ENCODE results near the gene DLG2. TPM values are rescaled to one million over a fixed set of nuclear protein-coding genes. Genes with fewer than 3 reads are reported as not detected.
A peak's percentile ranks its signal among the peaks of the same experiment; 100 is the strongest.

DLG2 gene
- polyA plus RNA-seq, 3 donors: 9.9 to 11.8 (median 10.1) TPM

DNA sequence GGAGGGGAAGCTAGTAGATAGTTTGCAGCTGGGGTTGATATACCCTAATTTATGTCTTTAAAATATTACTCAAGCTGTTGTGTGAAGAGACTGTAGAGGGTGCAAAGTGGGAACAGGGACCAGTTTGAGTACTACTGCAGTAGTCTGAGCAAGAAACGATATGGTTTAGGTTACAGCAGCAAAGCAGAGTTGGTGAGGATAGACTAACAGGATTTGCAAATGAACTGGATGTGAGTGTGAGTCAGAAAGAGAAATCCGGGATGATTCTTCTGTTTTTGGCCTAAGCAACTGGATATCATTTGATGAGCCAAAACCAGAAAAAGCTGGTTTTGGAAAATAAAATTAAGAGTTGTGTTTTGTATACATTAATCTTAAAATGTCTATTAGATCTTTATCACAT, 1591.5 kb downstream of the DLG2 start:
- no peak for DNase-seq (ENCODE audit: extremely low read depth in 1 of 11, low read depth in 9 of 11, low spot score in 4 of 11)

DNA sequence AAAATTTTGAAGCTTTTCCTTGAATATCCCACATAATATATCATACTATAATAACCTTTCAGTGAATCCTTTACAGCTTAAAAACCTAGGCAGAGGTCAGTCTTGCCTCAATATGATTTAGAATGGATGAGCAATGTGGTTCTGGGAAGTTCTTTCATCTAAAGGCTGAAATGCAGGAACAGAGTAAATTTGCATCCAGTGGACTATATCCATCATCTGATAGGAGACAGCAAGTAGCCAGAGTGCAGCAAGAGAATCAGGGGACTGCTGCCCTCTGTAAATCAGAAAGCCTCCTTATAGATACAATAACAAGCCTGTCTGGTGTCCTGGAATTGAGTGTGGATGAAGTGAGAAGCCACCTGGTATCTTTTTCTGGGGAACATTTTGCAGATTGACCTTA, 1592.7 kb downstream of the DLG2 start:
- no peak for DNase-seq (ENCODE audit: extremely low read depth in 1 of 11, low read depth in 9 of 11, low spot score in 4 of 11)

DNA sequence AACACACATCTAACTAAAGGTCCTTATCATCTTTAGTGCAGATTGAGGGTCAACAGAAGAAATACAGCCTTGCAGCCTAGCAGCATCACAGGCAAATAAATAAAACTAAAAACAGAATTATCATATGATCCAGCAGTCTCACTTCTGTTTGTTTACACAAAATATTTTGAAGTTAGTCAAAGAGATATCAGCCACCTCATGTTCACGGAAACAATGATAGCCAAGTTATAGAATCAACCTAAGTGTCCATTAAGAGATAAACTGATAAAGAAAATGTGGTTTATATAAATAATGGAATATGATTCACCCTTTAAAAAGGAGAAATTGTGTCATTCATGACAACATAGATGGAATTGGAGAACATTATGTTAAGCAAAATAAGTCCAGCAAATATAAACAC, 1602.9 kb downstream of the DLG2 start:
- DNase-seq (ENCODE audit: extremely low read depth in 1 of 11, low read depth in 9 of 11, low spot score in 4 of 11): no peak

DNA sequence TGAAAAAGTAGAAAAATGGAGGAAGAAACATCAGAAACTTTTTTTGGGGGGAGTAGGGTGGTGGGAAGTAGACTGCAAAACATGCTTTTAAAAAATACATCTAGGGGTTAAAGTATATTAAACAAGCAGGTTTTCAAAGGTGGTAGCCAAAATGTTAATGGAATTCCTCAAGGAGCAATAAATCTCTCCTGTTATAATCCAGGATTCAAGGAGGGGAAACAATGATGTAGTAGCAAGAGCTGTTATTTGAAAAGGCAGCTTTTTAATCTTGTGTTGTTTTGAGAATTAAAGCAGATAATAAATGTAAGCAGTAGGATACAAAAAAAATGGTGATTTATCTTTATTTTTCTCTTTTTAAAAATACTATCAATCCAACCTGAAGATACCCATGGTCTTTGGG, 1604.4 kb downstream of the DLG2 start:
- DNase-seq (ENCODE audit: extremely low read depth in 1 of 11, low read depth in 9 of 11, low spot score in 4 of 11): no peak

DNA sequence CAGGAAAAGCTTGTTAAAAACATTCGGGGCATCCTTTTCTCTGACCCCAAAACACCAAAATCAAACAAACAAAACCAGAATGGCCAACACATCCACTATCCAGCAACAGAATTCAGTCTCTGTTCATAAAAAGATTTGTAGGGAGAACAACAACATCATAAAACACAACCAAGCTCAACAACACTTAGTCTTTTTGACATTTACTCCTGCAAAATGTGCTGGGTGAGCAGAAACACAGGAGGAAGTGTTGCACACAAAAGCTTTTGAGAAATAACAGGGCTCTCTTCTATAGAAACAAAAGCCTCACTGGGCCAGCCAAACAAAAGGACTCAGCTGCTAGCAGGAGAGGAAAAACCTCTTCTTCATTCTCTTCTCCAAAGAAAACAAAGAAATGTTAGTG, 1604.9 kb downstream of the DLG2 start:
- DNase-seq (ENCODE audit: extremely low read depth in 1 of 11, low read depth in 9 of 11, low spot score in 4 of 11): peak in 1 of 11 donors; percentile 5

DNA sequence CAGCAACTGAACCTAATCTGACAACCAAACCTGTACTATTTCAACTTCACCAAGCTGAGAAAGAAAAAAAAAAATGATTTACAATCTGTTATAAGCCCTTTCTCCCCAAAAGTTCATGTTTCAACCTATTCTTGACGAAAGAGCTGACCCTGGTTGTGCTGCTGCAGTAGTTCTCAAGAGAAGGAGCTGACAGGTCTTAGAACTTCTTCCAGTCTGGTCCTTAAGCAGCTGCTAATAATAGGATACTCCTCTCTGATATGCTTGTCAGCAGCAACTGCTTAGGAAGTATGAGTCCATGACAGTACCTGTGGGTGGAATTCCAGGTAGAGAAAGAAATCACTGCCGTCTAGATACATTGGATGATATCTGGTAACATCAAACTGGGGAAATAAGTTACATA, 1605.9 kb downstream of the DLG2 start:
- DNase-seq (ENCODE audit: extremely low read depth in 1 of 11, low read depth in 9 of 11, low spot score in 4 of 11): peak in 1 of 11 donors; percentile 4

DNA sequence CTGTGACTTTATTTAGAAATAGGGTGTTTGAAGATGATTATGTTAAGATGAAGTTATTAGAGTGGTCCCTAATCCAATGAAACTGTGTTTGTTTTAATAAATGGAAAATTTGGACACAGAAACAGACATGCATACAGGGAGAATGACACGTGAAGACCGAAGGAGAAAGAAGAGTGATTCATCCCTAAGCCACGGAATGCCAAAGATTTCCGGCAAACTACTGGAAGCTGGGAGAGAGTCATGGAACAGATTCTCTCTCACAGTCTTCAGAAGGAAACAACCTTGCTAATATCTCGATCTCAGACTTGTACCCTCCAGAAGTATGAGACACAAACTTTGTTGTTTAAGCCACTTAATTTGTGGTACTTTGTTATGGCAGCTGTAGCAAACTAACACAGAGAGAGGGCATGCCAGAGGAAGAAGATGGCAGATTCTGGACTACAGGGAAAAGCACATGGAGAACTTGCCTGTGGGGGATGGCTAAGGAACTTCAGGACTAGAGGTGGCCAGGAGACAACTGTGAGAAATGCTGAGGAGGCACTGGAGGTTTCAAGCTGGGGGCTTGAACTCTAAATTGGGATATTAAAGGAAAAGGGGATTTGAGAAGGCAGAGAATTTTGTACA, 1607.5 kb downstream of the DLG2 start:
- DNase-seq (ENCODE audit: extremely low read depth in 1 of 11, low read depth in 9 of 11, low spot score in 4 of 11): no peak

DNA sequence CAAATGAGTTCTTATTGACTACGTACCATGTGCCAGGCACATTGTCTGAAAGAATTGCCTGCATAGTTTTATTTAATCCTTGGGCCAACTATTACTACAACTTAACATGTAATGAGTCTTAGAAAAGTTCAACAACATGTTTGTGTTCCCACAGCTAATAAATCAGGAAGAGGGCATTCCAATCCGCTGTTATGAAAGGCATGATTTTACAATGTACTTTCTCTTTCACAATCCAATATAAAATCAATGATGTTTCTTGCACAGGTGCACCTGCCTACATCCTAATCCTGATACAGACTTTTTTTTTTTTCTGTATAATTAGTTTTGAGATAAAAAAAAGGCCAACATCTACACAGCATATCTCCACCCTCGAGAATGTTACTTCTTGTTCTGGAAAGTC, 1612.6 kb downstream of the DLG2 start:
- DNase-seq (ENCODE audit: extremely low read depth in 1 of 11, low read depth in 9 of 11, low spot score in 4 of 11): no peak

DNA sequence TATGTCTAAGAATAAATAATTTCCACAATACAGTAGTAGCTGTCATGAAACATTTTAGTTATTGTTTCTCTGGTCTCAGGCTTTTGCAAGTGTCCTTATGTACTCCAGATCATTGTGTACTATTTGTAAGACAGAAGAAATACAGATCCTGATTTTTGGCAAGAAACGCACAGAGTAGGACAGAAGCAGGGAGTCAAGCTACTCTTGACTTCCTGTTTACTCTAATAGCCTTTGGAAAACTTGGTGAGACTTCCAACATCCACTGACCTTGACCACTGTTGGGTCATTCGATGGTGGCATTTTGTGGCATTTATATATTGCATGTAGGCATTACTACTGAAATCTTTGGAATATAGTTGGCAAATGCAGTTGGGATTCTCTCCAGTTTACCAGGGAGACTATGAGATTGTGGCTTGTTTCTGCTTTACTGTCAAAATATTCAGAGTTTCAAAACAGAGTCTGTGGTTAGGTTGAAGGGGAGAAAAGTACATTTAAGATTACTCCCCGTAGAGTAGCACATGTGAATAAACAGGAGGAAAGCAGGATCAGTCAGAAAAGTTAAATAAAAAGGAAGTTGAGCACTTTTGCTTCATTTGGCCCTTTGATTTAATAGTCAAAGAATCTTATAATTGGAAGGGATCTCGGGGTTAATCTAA, 1614.8 kb downstream of the DLG2 start:
- no peak for DNase-seq (ENCODE audit: extremely low read depth in 1 of 11, low read depth in 9 of 11, low spot score in 4 of 11)

DNA sequence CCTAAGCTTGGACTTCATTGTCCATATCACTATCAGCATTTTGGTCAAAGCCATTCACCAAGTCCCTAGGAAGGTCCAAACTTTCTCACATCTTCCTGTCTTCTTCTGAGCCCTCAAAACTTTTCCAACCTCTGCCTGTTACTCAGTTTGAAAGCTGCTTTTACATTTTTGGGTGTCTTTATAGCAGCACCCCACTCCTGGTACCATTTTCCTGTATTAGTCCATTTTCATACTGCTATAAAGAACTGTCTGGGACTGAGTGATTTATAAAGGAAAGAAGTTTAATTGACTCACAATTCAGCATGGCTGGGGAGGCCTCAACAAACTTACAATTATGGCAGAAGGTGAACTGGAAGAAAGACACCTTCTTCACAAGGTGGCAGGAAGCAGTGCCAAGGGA, 1624.0 kb downstream of the DLG2 start:
- no peak for DNase-seq (ENCODE audit: extremely low read depth in 1 of 11, low read depth in 9 of 11, low spot score in 4 of 11)

DNA sequence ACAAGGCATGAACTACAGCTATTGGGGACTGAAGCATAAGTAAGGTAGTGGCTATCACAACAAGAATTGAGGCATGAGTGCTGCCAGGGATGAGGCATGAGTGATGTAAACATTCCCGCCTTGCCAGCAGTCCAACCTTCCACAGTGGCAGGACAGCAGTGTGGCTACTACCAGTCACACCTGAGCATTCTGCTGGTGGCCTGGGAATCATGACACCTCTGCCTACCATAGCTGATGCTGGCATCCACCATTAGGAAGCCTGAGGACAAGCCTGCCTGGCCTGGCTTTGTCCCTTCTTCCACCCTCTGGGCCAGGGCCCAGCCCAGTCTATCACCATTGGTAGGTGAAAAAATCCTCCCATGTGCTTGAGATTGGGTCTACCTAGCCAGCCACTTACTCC, 1628.2 kb downstream of the DLG2 start:
- no peak for DNase-seq (ENCODE audit: extremely low read depth in 1 of 11, low read depth in 9 of 11, low spot score in 4 of 11)

DNA sequence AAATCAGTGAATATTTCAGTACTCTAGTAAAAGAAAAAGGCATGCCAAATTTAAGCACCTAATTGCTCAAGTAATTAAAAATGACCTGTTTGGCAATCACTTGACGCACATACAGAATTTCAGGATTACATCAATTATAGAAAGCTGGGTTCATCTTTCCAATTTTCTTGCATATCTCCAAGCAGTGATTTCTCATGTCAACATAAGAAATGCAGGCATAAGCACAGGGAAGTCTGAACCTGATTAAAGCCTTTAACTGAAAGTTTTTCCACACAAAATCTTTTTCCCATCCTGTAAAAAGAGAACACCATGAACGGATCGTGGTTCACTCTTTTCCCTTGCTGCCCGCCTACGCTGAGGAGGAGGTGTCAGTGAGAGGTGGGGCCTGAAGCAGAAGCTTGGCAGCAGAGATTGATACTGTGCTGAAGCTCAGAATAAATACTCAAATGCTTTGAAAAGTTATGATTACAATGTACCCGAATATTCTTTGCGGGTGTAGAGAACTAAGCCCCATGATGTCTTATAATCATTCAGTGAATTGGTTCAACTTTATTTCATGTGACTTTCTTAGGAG, 1636.9 kb downstream of the DLG2 start:
- no peak for DNase-seq (ENCODE audit: extremely low read depth in 1 of 11, low read depth in 9 of 11, low spot score in 4 of 11)

DNA sequence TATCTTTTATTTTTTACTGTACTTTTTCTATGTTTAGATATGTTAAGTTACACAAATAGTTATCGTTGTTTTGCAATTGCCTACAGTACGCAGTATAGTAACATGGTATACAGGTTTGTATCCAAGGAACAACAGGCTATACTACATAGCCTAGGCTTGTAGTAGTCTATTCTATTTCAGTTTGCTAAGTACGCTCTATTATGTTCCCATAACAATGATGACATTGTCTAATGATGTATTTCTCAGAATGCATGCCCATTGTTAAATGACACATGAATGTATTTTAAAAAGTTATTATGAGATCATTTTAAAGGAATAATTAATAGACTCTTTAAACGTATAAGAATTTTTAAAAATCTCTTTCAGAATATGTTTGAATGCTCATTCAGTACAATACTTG, 1644.3 kb downstream of the DLG2 start:
- DNase-seq (ENCODE audit: extremely low read depth in 1 of 11, low read depth in 9 of 11, low spot score in 4 of 11): no peak

DNA sequence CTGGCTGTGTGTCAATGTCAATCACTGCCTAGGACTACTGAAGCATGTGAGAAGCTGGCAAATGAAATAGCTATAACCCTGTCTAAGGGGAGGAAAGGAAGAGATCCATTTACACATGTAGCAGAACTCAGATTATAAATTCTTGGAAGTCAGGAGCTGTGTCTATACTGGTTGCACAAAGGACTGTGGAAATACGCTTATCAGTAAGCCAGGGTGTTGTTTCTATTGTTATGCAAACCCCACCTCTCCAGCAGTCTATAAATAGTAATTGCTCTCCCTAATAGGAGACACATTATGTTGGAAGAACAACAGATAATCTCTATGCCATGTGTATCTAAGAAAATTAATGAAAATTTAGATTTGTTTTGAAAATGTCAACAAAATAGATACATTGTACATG, 1647.6 kb downstream of the DLG2 start:
- DNase-seq (ENCODE audit: extremely low read depth in 1 of 11, low read depth in 9 of 11, low spot score in 4 of 11): no peak

DNA sequence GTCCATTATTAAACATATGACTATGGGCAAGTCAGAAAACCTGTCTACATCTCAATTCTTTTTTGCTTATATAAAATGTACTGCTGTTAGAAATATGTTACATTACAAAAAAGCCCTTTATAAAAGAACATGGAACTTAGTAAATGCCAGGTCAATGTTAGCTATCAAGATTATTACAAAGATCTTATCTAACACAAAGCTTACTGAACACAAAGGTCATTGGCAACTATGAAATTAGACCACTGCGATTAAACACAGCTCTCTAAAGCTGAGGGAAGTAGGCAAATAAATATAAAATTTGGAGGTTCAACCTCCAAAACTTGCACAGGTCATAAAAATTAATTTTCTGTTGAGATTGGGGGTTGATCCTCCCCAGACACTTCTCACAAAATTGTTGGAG, 1648.2 kb downstream of the DLG2 start:
- no peak for DNase-seq (ENCODE audit: extremely low read depth in 1 of 11, low read depth in 9 of 11, low spot score in 4 of 11)

DNA sequence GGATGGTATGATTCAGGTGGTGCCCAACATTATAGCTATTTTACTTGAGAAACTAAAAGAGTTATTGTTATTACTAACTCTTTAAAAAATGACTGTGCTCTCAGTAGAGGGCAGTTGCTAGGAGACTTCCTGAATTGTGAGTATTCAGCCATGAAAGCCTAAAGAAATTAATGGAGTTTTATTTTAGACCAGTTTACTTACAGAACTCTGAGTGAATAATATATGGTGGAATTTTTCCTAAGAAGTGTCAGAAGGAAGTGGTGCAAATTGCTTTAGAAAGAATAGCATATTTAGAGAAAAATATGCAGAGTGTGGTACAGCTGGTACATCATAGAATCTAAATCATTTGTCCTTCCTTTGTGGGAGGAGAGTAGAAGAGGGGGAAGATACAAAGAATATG, 1651.1 kb downstream of the DLG2 start:
- no peak for DNase-seq (ENCODE audit: extremely low read depth in 1 of 11, low read depth in 9 of 11, low spot score in 4 of 11)

DNA sequence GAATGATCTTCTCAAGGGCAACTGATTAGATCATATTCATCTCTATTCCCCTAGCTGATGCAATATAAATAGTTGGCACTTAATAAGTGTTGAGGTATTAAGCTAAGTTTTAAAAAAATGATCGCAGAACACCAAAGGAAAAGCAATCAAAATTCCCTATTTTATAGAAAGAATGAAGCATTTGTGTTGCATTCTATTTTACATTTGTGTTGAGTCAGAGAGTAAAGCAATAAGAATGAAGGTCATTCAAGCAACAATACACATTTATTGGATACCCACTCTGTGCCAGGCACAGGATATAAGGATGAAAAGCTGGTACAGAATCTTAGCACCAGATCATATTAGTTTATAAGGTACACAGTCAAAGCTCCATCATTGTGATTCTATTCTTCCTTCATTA, 1654.6 kb downstream of the DLG2 start:
- no peak for DNase-seq (ENCODE audit: extremely low read depth in 1 of 11, low read depth in 9 of 11, low spot score in 4 of 11)

DNA sequence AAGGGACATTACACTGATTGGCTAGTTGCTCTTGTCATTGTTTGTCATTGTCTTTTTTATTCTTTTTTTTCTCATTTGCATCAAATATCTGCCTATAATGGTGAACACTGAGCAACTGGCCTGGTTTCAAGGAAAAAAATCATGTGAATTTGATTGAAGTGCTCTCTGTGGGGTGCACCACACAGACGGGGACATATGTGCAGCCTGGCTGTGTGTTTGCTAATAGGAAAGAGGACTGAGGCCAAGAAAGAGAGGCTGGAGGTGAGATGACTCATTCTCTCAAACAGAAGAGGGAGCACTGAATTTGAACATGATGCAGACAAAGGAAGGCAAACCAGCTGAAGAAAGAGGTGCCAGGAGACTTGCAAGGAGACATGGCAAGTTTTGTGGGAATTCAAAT, 1656.1 kb downstream of the DLG2 start:
- DNase-seq (ENCODE audit: extremely low read depth in 1 of 11, low read depth in 9 of 11, low spot score in 4 of 11): no peak

DNA sequence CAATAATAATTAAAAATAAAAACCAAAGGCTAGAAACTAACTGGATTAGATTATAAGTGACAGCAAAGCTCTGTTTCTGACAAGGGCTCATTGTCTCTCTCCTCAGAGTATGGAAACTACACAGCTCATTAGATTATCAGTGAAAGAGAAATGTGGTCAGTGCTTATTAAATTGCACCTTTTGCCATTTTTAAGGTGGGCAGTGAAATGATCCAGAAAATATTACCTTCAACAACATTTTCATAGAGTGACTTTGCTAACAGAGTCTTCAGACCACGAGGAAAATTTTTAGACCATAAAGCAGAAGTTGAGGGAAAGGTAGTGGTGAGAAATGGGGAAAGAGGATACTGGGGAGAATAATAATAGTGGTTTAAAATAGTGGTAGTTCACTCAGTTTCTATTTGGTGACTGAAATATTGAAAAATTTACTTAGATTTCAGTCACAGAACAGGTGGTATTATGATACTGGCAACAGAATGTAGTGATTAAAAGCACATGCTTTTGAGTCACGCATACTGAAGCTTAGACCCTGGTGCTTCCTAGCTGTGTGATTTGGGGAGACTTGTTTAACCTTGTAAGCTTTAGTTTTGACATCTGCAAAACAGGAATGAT, 1657.0 kb downstream of the DLG2 start:
- no peak for DNase-seq (ENCODE audit: extremely low read depth in 1 of 11, low read depth in 9 of 11, low spot score in 4 of 11)

DNA sequence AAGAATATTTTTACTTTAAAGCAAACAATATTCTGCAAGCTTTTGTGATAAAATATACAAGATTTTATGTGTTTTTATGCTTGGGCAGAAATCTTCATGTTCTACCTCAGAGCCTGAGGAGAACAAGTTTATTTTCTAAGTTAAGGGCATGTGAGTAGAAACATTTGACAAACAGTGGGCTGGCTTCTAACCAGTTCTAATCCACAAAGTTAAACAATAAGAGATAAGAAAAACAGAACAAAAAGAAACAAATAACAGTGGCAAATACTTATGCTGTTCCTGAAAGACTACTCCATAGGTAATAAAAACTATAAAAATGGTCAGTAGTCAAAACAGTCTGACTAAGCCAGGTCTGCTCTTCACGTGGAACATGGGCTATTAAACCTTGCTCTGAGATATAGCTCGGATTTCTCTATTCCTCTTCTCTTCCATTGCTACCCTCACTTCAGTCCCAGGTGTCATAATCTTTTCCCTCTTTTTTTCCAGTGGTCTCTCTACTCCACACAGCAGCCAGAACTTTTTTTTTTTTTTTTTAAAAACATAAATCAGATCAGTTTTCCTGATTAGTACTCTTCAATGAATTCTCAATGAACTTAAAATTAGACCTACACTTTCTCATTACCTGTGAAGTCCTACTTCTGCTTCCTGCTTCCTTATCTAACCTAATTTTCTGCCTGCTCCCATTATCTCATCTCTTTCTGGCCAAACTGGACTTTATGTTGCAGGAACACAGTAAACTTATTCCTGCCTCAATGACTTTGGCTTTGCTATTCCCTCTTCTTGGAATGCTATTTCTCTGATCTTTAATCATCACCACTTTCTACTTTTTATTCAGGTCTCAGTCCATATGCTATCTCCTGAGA, 1669.9 kb downstream of the DLG2 start:
- DNase-seq (ENCODE audit: extremely low read depth in 1 of 11, low read depth in 9 of 11, low spot score in 4 of 11): no peak
